Retinal pigment epithelial cell (primary cell): ENCODE measurements around the gene PRKN.

Source experiments
- DNase-seq: peaks from one replicate; pipeline ENCODE4 v3.0.0-alpha.2; 2010; ENCODE audit warnings: low read depth
- H3K4me3 ChIP-seq: 2 replicates; pipeline ENCODE4 v1.5.1; 2011; ENCODE audit warnings: mild to moderate bottlenecking, low read length, control low read depth, moderate library complexity
- CTCF ChIP-seq: conservative IDR thresholded peaks from 2 replicates; pipeline ENCODE4 v1.5.1; 2011; ENCODE audit warnings: low read depth, low read length, control low read depth, inconsistent platforms

The PRKN gene

GRCh38 chr6:161924516-161925116, 803.0 kb downstream of the PRKN start:
- DNase-seq = no peak
- no peak for TF ChIP-seq CTCF
- H3K4me3 ChIP-seq = no peak overlapping the region

- TF ChIP-seq CTCF = peak; percentile 69
- peak; percentile 75 for DNase-seq
- no peak overlapping the region for H3K4me3 ChIP-seq
These were observed 804.9 kb downstream of the PRKN start for GRCh38 chr6:161922631-161923119.

DNA sequence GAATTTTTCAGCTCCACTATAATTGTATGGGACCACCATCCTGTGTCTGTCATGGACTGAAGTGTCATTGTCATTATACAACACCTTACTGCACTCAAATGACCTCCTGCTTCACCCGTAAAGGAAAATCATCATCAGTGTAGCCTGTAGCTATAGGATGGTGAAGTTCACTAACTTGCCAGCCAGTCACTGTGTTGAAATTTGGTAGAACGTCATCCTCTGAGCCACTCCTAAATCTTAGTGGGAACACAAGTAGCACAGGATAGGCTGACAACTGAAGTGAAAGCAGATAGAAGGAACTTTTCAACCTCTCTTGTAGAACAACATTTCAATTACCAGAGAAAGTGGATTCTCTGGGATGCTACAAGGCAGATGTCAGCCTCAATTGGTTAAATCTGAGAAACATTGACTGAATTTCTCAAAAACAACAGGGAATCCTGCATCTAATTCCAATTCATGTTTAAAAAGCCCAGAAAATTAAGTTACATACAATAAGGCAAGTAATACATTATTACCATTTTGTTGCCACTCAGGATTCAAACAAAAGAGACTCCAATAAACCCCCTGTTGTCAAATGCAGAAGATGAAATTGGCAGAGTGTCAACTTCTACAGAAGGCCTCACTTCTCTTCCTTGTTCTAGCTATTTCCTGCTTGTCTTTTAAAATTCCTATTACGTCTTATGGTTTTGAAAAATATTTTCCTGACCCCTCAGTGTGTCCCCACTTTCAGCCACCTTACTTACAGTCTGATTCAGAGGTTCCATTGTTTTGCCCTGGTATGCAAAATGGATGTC, 805.8 kb downstream of the PRKN start:
- no peak for TF ChIP-seq CTCF
- no peak for DNase-seq

GRCh38 chr6:161919691-161920090, 807.9 kb downstream of the PRKN start:
- H3K4me3 ChIP-seq = no peak overlapping the region
- DNase-seq = no peak
- no peak for TF ChIP-seq CTCF

More for the DNA sequence above, 805.8 kb downstream of the PRKN start:
- H3K4me3 ChIP-seq = no peak overlapping the region

DNA sequence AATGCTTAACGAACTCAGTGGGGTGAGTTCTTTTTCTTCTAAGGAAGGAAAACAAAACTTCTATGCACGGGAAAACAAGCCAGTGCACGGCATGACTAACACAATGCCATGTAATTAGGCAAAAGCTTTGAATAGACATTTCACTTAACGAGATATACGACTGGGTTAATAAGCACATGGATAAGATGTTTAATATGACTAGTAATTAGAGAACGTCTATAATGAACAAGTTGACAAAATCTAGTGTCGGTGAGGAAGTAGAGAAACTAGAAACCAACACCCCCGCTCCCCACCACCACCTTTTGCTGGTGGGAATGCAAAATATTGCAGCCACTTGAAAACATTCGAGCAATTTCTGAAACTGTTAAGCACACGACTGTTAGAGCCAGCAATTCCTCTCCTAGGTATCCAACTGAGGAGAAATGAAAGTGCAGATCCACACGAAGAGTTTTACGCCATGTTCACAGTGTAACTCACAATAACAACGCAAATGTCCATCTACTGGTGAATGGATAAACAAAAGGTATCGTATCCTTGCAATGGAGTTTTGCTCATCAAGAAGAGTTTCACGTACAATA, 808.8 kb downstream of the PRKN start:
- TF ChIP-seq CTCF = no peak

DNA sequence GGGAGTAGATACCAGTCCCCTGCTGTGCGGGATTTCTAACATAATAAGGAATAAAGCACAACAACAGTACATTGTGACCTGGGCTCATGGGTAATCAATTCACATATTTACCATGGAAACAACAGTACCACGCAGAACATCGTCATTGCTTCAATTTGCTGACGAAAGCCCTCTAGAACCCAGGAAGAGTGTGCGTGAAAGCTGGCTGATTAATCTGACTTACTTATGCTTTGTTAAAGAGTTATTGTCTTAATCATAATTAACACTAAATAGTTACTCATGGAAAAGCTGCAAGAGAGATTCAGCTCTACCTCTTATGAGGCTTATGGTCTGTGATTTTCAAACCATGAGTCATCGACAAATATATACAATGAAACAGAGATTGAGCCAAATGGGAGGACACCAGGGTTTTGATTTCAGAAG, 809.4 kb downstream of the PRKN start:
- no peak for TF ChIP-seq CTCF
- H3K4me3 ChIP-seq = peak overlapping the region; percentile 38
- peak; percentile 65 for DNase-seq

More for the DNA sequence above, 808.8 kb downstream of the PRKN start:
- no peak for DNase-seq
- H3K4me3 ChIP-seq = peak overlapping the region; percentile 38
